SU-DHL-6 (cell line): ENCODE results near the gene TNS4.

Experiments used
- H2AFZ ChIP-seq: fragments of 200-600 bp; sonication (generic); 2 replicates; pipeline ENCODE4 v1.6.1; 2014; ENCODE audit warnings: low read depth, mild to moderate bottlenecking, moderate library complexity, mixed read lengths, antibody characterized with exemption, low read length; ENCODE audit not compliant: severe bottlenecking
- H3F3A ChIP-seq: fragments of 200-600 bp; shearing (Covaris generic); 2 replicates; pipeline ENCODE4 v1.6.0; 2016; ENCODE audit warnings: antibody characterized with exemption, mild to moderate bottlenecking; ENCODE audit not compliant: insufficient read depth
- H3K27ac ChIP-seq: fragments of 200-600 bp; sonication (generic); 2 replicates; pipeline ENCODE4 v1.5.1; 2016; ENCODE audit warnings: low read depth, mild to moderate bottlenecking, low read length, moderate library complexity, mixed read lengths
- H3K27me3 ChIP-seq: fragments of 200-600 bp; sonication (generic), shearing (Covaris generic); 2 replicates; pipeline ENCODE4 v1.6.0; 2014; ENCODE audit warnings: mild to moderate bottlenecking, low read length
- H3K36me3 ChIP-seq: fragments of 200-600 bp; sonication (generic); 2 replicates; pipeline ENCODE4 v1.6.1; 2014; ENCODE audit warnings: mild to moderate bottlenecking, low read length, mixed read lengths
- H3K4me2 ChIP-seq: fragments of 300-600, 200-600 bp; shearing (Covaris generic), sonication (generic); 2 replicates; pipeline ENCODE4 v1.6.0; 2014; ENCODE audit warnings: low read length, low read depth, mild to moderate bottlenecking; ENCODE audit not compliant: poor library complexity, severe bottlenecking
- H3K4me3 ChIP-seq: fragments of 200-600 bp; sonication (generic); 2 replicates; pipeline ENCODE4 v1.5.1; 2014; ENCODE audit warnings: antibody characterized with exemption, low read length, mild to moderate bottlenecking, mixed read lengths; ENCODE audit not compliant: insufficient read depth, poor library complexity, severe bottlenecking
- H3K79me2 ChIP-seq: fragments of 200-600 bp; sonication (generic); 2 replicates; pipeline ENCODE4 v1.6.1; 2014; ENCODE audit warnings: mild to moderate bottlenecking, low read length, moderate library complexity; ENCODE audit not compliant: insufficient read depth
- H3K9ac ChIP-seq: fragments of 200-600 bp; sonication (generic); 2 replicates; pipeline ENCODE4 v1.7.0; 2014; ENCODE audit warnings: mild to moderate bottlenecking, low read length
- H3K9me2 ChIP-seq: fragments of 200-600 bp; sonication (generic); replicated peaks from 2 replicates; pipeline ENCODE4 v1.6.1; 2014; ENCODE audit warnings: low read length; ENCODE audit not compliant: insufficient read depth
- H3K9me3 ChIP-seq: fragments of 200-600 bp; sonication (generic); 2 replicates; pipeline ENCODE4 v1.6.1; 2014; ENCODE audit warnings: low read length, mixed read lengths; ENCODE audit not compliant: insufficient read depth
- H4K20me1 ChIP-seq: fragments of 200-600 bp; sonication (generic); 2 replicates; pipeline ENCODE4 v1.6.1; 2014; ENCODE audit warnings: low read depth, mild to moderate bottlenecking, antibody characterized with exemption, low read length, moderate library complexity, mixed read lengths
- EZH2phosphoT487 ChIP-seq: fragments of 200-600 bp; sonication (generic), shearing (Covaris generic); conservative IDR thresholded peaks from 2 replicates; pipeline ENCODE4 v1.6.1; 2018; ENCODE audit warnings: mild to moderate bottlenecking, antibody characterized with exemption, low read length, moderate library complexity, mixed read lengths
- TF ChIP-seq, protein P1 (sequence below): fragments of 200-600 bp; sonication (generic); IDR thresholded peaks from one replicate; pipeline ENCODE4 v1.5.1; 2017; ENCODE audit warnings: antibody characterized with exemption, mild to moderate bottlenecking, low read length, moderate library complexity; ENCODE audit not compliant: insufficient read depth, poor library complexity, severe bottlenecking

The TNS4 gene

DNA sequence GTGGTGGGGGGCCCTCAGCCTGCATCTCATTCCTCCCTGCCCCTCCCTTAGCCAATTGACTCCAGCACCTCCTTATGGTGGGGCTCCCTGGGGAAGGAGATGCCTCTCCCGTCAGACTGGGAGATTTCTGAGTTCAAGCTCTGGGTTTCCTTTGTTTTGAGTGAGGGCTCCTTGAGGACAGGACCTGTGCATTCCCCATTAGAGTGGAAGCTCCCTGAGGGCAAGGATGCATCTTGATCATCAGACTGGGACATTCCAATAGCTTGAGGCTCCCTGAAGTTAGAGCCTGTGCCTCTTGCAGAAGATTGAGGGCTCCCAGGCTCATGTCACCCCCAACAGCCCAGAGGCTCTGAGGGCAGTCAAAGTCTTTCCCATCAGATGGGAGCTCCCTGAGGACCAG lies 23.6 kb downstream of the TNS4 start:
- H3K36me3 ChIP-seq, result no peaks in the 10 kb centered on the region
- H3K79me2 ChIP-seq, result no peaks in the 10 kb centered on the region
- no peaks in the 10 kb centered on the region for H3K27me3 ChIP-seq
- TF ChIP-seq, protein P1, sequence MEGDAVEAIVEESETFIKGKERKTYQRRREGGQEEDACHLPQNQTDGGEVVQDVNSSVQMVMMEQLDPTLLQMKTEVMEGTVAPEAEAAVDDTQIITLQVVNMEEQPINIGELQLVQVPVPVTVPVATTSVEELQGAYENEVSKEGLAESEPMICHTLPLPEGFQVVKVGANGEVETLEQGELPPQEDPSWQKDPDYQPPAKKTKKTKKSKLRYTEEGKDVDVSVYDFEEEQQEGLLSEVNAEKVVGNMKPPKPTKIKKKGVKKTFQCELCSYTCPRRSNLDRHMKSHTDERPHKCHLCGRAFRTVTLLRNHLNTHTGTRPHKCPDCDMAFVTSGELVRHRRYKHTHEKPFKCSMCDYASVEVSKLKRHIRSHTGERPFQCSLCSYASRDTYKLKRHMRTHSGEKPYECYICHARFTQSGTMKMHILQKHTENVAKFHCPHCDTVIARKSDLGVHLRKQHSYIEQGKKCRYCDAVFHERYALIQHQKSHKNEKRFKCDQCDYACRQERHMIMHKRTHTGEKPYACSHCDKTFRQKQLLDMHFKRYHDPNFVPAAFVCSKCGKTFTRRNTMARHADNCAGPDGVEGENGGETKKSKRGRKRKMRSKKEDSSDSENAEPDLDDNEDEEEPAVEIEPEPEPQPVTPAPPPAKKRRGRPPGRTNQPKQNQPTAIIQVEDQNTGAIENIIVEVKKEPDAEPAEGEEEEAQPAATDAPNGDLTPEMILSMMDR, result no peak
- no peak for TF ChIP-seq EZH2phosphoT487
- H2AFZ ChIP-seq, result no peak overlapping the region
- H3F3A ChIP-seq, result no peaks in the 10 kb centered on the region
- no peaks in the 10 kb centered on the region for H4K20me1 ChIP-seq
- no peaks in the 10 kb centered on the region for H3K9me2 ChIP-seq
- H3K4me2 ChIP-seq, result no peak overlapping the region
- H3K27ac ChIP-seq, result no peak overlapping the region
- H3K4me3 ChIP-seq, result no peak overlapping the region
- no peaks in the 10 kb centered on the region for H3K9me3 ChIP-seq
- no peak overlapping the region for H3K9ac ChIP-seq

GRCh38 chr17:40475234-40475908 lies 26.1 kb downstream of the TNS4 start:
- H3K79me2 ChIP-seq, result no peaks in the 10 kb centered on the region
- no peak overlapping the region for H2AFZ ChIP-seq
- no peak overlapping the region for H3K27ac ChIP-seq
- no peak overlapping the region for H3K4me2 ChIP-seq
- H3K9me2 ChIP-seq, result no peaks in the 10 kb centered on the region
- H3K9me3 ChIP-seq, result no peaks in the 10 kb centered on the region
- no peaks in the 10 kb centered on the region for H3K27me3 ChIP-seq
- H3K4me3 ChIP-seq, result no peak overlapping the region
- TF ChIP-seq, protein P1, result no peak
- no peak for TF ChIP-seq EZH2phosphoT487
- no peaks in the 10 kb centered on the region for H3F3A ChIP-seq
- H4K20me1 ChIP-seq, result no peaks in the 10 kb centered on the region
- no peaks in the 10 kb centered on the region for H3K36me3 ChIP-seq
- H3K9ac ChIP-seq, result no peak overlapping the region

DNA sequence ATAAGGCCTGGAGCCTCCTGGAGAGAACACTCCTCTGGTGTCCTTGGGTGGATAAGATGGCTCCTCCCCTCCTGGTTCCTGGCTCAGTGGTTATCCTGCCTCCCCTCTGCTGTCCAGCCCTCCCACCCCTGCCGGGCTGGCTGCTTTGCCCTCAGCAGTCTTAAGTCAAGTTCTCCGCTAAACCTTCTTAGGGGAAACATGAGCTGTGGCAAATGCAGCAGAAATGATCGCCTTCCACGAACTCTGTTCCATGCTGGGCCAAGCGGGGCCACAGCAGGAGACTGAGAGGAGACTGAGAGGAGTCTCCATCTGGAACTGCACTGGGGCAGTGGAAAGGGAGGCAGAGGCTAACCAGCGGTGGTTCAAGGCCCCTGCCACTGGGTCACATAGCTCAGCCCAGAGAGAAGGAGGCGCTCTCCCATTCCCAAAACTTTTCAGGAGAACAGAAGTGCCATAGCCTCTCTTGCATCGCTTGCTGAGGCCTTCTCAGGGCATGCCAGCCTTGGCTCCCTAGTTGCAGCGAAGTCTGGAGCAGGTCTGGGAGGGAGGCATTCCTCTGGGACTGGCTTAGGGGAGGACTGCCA lies 26.9 kb downstream of the TNS4 start:
- no peak overlapping the region for H2AFZ ChIP-seq
- H3K36me3 ChIP-seq, result no peaks in the 10 kb centered on the region
- no peaks in the 10 kb centered on the region for H3F3A ChIP-seq
- no peaks in the 10 kb centered on the region for H4K20me1 ChIP-seq
- no peak overlapping the region for H3K9ac ChIP-seq
- no peaks in the 10 kb centered on the region for H3K9me3 ChIP-seq
- no peaks in the 10 kb centered on the region for H3K9me2 ChIP-seq
- H3K79me2 ChIP-seq, result no peaks in the 10 kb centered on the region
- H3K27me3 ChIP-seq, result no peaks in the 10 kb centered on the region
- TF ChIP-seq, protein P1, result no peak
- TF ChIP-seq EZH2phosphoT487, result no peak
- H3K4me3 ChIP-seq, result no peak overlapping the region
- no peak overlapping the region for H3K4me2 ChIP-seq
- no peak overlapping the region for H3K27ac ChIP-seq
